ENCODE results near the gene TBC1D9. TPM values are rescaled to one million over a fixed set of nuclear protein-coding genes. Genes with fewer than 3 reads are reported as not detected.
A peak's percentile ranks its signal among the peaks of the same experiment; 100 is the strongest.
"Not testable (repeated sequence)": the region's sequence is repeated elsewhere in the genome, so short reads cannot be mapped to it uniquely, and the experiment has no call there.

Gene TBC1D9
- 38.5 TPM for total RNA-seq (ENCODE audit: insufficient read depth, low replicate concordance)

DNA sequence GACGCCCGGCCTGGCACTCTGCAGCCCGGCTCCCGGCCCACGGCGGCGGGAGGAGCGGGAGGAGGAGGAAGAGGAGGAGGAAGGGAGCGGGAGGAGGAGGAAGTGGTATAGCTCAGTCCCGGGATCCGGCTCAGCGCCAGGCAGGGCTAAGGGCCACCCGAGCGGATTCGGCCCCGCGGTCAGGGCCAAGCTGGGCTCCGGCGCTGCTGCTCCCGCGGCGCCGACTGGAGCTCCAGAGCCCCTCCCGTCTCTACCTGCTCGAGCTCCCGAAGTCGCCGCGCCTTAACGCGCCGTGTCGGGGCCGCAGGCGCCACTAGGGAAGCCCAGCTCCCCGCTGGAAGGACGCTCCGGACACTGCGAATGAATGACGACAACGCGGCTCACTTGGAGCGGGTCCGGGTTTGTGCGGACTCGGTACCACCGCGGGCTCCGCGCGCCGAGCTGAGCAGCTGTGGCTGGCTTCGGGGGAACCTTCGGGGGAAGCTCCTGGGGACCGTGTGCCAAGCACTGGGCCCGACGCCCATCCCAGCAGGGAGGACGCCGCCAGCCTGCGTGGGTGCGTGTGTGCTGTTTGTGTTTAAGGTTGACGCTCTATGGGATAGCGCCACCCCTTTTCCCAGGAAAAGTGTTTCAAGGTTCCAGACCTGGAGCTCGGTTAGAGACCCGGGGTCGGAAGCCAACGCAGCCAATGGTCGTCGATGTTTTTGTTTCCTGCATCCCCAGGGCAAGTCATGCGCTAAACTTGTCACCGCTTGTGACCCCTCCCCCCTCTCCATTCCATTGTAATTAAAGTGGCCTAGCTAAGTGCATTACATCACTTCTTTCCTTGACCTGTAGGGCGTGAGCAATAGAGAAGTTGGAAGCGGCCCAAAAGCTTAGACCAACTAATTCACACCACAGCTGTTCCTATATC lies at the start of gene TBC1D9:
TSS of gene TBC1D9 (minus strand) at position 67 of the 913 bp plus-strand sequence. CDS start 340 bp downstream, outside the sequence.
- DNase-seq (ENCODE audit: low spot score) = peak; percentile 87

DNA sequence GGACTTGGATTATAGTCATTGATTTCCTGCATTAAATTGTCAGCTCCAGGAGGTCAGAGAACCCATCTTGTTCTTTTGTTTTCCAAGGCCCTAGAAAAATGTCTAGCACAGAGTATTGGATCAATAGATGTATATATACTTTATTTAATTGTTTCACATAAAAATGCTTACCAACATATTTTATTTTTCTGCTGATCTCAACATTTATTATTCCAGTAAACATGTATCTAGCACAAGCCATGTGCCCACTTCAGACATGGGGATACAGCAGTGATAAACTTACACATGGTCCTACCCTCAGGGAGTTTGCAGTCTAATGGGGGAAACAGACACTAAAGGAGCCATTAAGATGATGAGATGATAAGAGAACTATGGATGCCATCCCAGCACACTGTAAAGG lies 49.1 kb upstream of the TBC1D9 start:
- no peak for DNase-seq (ENCODE audit: low spot score)

DNA sequence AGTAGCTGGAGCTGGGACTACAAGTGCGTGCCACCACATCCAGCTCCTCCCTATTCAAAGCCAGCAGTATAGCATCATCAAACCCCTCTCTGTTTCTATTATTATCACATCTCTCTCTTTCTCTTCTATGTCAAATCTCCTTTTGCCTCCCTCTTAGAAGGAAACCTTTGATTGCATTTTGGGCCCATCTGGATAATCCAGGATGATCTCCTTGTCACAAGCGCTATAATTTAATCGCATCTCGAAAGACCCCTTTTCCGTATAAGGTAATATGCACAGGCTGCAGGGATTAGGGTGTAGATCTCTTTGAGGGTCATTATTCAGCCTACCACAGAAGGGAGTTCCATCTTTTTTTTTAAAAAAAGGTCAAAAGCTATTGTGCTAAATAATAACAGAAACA lies 46.4 kb upstream of the TBC1D9 start:
- DNase-seq (ENCODE audit: low spot score) = no peak

DNA sequence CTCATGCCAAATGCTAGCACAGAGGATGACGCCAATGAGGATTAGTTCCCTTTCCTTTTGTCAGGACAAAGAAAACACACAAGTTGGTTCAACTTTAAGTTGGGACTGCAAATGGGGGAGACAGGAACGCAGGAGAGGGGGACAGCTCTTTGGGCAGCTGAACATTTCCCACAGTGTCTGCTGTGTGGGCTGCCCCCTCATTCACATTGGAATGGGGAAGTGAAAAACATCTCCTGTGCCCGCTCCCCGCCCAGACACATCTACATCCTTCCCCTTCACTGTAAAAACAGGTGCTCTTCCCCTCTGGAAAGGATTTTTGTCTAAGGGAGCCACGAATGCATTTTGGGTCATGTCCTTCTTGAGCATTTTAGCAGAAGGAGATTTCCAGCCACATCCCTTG lies 44.5 kb upstream of the TBC1D9 start:
- no peak for DNase-seq (ENCODE audit: low spot score)

DNA sequence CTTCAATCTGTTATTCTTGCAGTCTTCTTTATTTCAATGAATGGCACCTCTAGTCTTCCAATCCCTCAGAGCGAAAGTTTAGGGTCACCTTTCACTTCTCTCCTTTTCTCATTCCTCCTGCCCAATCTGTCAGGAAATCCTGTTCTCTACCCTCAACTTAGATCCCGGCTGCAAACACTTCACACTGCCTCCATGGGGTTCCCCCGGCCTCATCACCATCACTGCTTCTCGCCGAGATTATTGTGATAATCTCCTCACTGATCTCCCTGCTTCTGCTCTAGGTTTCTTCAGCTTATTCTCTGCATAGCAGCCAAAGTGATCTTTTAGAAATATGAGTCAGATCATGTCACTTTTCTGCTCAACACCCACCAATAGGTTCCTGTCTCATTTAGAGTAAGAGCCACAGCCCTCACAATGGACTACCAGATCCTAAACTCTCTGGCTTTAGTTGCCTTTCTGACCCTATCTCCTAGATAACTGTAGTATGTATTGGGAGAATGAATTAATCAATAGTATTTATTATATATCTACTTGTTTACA lies 43.6 kb upstream of the TBC1D9 start:
- no peak for DNase-seq (ENCODE audit: low spot score)

DNA sequence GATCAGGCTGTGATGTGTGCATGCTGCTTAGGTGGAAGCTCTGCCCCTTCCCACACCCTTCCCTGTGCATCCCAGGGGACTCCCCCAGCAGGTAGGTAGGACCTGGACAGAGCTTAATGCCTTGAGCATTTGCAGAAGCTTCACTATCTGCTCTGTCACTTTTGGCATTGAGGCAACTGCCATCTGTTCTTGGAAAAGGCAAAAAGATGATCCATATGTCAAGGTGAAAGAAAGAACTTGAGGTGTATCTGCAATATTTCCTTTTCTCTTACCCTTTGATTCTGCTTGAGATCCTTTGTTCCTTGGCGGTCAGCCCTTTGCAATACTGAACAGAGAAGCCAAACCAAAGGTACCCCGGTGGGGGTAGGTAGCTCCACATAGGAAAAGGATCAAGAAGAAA lies 37.1 kb upstream of the TBC1D9 start:
- no peak for DNase-seq (ENCODE audit: low spot score)

DNA sequence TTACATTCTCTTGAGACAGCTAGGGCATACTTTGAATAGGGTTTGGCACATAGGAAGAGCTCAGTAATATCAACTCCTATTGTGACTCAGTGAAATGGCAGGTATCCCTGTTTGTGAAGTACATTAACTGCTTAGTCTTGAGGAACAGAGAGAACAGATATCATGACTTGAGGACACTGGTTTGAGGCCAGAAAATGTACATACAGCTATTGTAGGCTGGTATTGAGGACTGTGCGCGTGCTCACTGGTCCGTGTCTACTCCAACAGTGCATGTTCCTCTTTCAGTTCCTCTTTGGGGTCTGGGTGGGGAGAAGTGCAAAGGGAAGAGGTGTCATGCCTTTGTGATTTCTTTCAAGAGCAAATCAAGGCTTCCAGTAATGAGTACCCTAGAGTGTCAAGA lies 34.6 kb upstream of the TBC1D9 start:
- DNase-seq (ENCODE audit: low spot score) = peak; percentile 59

DNA sequence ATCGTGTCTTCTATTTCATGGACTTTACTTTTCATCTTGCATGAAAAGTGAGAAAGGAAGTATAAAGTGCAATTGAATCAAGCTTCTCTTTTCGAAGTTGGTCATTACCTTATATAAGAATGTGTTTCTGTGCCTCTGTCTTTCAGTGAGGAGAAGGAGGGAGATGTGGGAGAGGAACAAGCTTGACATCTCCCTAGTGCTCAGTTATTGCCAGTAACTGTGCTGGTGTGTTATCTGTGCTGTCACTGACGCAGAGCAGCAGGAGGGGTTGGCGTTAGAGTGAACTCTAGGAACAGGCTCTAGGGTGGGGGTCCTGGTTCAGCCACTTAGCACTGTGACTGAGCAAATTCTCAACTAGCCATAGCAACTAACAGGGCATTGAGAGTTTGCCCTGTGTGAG lies 34.0 kb upstream of the TBC1D9 start:
- no peak for DNase-seq (ENCODE audit: low spot score)

DNA sequence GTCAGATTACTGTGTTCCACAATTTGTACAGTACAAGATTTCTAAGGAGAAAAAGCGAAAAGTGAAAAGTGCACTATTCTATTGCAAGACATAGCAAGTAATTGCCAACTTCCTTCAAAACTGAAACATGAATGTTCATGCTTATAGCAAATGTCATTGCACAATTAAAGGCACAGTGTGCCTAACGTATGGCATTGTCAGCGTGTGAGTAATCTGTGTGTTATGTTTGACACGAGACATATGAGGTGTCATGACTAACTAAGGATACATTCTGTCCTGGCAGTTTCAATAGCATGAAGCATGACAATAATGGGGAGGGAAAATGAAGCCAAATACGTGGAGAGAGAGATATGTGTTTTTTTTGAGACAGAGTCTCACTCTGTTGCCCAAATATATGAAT lies 33.6 kb upstream of the TBC1D9 start:
- no peak for DNase-seq (ENCODE audit: low spot score)

DNA sequence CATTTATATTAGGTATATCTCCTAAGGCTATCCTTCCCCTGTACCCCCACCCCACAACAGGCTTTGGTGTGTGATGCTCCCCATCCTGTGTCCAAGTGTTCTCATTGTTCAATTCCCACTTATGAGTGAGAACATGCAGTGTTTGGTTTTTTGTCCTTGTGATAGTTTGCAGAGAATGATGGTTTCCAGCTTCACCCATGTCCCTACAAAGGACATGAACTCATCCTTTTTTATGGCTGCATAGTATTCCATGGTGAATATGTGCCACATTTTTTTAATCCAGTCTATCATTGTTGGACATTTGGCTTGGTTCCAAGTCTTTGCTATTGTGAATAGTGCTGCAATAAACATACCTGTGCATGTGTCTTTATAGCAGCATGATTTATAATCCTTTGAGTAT lies 26.6 kb upstream of the TBC1D9 start:
- DNase-seq (ENCODE audit: low spot score) = not testable (repeated sequence)

DNA sequence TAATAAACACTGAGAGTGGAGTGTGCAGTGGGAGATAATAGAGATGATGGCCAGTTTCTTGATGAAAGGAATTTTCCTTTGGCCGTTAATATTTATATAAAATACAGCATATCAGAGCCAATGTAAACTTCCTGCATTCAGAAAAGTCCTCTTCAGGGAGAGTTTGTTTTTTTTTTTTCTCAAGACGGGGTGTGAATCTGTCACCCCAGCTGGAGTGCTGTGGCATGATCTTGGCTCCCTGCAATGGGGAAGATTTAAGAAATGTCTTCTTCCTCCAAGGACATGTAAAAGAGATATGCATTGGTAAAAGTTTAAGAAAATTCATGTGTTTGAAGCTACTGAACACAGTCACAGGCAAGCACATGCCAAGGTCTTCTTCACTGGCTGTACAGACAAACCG lies 25.4 kb upstream of the TBC1D9 start:
- no peak for DNase-seq (ENCODE audit: low spot score)

DNA sequence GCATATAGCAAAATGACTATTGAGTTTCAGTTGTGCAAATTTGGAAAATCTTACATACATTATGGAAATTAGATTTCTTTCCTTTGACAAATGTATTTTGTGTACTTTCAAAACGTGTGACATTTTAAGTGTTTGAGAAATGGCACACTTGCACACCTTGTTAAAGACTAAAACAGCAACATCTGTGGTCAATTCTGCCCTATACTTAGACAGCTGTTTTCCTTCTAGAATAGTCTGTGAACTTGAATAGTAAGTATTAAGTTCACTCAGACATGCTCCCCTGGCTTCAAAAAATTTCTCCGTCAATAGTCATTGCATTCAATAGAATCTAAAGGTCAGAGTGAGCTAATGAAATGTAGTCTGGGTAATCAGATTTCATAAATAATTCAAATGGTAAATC lies 21.7 kb upstream of the TBC1D9 start:
- DNase-seq (ENCODE audit: low spot score) = no peak

DNA sequence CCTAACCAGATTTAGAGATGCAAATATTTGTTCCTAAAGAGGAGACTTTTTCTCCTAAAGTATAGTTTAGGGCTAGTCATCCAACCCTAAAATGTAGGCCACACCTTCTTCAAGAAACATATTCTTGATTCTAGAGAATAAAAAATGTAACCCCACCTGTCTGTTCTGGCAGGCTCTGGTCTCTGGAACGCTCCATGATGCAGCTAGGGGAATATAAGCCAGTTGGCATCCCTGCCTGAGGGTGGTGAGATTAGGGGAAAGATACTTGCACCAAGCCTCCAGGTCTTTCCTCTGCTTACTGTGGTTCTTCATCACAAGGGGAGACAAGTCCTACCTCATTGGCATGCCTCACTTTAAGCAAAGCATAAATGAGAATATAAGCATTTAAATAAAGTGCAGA lies 21.2 kb upstream of the TBC1D9 start:
- DNase-seq (ENCODE audit: low spot score) = no peak

DNA sequence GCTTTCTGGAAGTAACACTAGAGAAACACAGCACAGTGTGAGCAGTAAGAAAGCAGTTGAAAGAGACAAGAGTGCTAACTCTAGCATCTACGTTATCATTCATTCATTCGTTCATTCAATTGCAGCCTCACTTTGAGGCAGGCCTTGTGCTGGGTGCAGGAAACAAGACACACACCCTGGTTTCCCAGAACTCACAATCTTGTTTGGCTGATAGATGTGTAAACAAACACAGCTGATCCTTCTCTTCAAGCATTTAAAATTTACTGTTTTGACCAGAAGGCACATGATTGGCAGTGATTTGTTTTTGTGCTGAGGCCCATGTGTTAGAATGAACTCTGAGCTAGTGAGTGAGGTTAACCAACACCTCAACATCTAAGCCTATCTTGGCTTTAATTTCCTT lies 20.4 kb upstream of the TBC1D9 start:
- DNase-seq (ENCODE audit: low spot score) = no peak

DNA sequence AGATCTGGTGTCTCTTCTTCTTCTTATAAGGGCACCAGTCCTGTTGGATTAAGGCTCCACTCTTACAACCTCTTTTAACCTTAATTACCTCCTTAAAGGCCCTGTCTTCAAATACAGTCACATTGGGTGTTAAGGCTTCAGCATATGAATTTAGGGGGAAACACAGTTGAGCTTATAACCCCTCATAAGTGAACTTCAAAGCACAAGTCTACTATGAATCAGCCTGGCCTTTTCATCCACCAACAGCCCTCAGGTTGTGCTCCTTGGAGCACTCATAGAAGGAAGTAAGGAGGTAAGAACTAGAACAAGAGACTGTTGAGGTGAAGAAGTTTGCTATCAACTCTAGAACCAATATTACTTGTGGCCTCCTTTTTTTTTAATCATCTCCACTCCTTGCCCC lies 18.8 kb upstream of the TBC1D9 start:
- no peak for DNase-seq (ENCODE audit: low spot score)

DNA sequence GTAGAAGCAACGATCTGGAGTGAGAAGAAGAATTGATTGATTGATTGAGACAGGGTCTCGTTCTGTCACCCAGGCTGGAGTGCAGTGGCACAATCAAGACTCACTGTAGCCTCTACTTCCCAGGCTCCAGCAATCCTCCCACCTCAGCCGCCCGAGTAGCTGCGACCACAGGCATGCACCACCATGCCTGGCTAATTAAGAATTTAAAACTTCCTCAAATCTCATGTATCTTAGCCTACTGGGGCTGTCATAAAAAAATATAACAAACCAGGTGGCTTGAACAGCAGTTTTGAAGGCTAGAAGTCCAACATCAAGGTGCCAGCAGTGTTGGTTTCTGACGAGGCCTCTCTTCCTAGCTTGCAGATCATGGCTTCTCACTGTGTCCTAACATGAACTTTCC lies 18.3 kb upstream of the TBC1D9 start:
- DNase-seq (ENCODE audit: low spot score) = no peak

DNA sequence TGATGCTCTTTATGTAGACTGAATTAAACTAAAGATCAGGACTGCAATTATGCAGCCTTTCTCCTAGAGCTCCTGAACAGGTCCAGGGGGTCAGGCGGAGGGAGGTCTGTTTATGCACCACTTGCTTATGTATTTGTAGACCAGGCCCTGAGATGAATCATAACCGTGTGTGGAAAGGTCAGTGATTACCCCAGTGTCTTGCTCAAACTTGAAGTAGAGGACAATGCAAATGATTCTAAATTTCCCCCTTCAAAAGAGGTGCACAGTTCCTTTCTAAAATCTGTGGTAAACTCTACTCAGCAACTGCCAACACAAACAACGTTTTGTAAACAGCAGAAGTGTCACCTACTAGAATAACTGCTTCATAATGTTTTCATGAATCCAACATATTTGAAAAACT lies 13.0 kb upstream of the TBC1D9 start:
- no peak for DNase-seq (ENCODE audit: low spot score)

DNA sequence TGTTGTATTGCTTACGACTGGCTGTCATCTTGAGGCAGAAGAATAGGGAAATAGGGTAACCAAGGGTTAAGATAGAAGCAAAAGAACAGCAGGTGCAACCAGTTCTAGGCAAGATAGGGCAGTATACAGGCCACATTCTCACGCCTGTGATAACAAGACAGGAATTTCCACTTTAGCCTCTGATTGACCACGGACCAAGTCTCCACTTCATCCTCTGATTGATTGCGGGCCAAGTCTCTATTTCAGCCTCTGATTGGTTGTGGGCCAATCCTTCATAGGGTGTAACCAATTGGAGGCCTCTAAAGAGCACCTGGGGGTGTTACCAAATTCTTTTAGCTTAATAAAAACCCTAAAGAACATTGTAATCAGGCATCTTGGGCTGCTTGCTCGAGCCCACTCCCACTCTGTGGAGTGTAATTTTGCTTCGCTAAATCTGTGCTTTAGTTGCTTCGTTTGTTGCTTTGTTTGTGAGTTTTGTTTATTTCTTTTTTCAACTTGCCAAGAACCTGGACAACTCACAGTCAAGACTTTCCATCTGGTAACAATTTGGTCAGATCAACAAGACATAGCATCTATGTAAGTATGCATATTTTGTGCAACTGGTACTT lies 8.7 kb upstream of the TBC1D9 start:
- no peak for DNase-seq (ENCODE audit: low spot score)

DNA sequence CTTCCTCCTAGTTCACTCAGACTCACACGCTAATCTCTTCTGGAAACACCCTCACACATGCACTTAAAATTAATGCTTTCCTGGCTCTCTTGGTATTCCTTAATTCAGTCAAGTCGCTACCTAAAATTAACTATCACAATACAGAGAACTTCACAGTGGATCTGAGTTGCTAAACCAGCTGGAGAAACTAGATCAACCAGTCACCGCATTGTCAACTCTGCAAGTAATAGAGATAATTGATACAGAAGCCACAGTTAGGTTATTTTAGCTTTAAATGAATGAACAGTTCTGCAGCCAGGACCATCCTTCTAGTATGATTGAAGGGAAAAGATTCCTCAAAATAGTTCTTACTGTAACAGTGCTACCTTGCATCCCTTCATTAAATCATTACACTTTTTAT lies 6.0 kb upstream of the TBC1D9 start:
- DNase-seq (ENCODE audit: low spot score) = no peak

DNA sequence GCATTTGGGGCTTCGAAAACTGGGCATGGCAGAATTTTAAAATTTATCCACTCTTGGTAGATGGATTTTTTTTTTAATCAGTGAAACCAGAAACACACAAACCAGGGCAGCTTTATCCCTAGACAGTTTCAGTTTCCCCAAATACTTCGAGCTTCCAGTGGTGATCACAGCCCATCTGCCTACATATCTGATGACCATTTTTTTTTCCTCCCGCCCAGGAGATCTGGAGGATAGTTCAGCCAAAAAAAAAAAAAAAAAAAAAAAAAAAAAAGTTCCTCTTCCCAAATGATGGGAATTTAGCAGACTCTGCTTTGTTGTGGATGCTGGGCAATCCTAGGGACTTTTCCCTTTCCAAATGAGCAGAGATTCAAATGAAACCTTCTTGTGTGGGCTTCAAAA lies 1.0 kb upstream of the TBC1D9 start:
- no peak for DNase-seq (ENCODE audit: low spot score)

DNA sequence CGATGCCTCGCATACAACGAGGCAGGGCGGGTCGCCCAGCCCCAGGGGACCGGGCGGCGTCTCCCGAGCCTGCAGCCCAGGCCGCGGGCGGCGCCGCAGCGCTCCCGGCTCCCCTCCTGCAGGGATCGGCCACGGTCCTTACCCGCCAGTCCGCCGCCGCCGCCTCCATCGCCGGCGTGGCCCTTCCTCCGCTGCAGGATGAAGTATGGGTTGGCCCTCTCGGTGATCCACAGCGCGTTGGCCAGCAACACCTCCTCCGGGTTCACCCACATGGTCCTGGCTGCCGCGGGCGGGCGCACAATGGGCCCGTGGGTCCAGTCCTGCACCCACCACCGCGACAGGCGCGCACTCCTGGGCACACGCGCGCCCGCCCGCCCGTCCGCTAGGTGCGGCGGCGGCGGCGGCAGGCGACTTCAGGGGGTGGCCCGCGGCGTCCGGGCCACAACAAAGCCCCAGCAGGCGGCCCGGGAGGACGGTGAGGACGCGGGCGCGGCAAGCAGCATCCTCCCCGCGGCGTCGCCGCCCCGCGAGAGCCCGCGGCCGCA lies 339 bp downstream of the TBC1D9 start:
- DNase-seq (ENCODE audit: low spot score) = peak; percentile 67

DNA sequence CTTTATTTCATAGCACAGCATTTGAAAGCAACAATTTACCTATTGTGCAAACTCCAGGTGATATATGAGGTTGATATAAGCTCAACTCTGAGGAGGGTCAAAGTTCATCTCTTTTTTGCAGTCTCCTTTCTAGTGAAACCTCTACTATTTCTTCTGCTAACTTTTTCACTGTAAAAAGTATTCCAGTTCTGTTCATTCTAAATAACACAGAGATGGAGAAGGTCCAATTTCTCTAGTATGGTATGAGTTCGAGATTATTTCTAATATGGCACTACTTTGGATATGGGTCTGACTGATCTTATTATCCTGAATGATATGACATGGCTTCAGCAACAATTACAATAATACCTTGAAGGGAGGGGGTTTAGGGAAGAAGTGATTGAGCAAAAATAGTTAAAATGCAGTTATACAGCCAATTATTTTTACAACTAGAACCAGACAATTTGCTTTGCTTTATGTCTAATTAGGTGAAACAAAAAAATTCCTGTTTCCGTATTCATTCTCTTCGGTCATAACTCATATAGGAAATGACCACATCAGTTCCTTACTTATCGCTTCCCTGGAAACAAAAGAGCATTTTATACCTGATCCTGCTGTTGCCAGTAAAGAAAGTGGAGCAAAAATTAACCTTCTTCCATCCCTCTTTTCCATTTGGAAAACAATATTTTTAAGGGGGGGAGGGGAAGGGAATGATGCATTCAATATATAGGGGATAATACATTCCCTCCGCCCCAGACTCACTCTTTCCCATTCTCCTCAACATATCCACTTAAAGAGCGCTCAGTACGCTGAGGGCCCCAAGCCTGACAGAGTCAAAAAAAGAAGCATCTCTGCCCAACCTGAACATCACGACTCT lies 1.0 kb downstream of the TBC1D9 start:
- peak; percentile 8 for DNase-seq (ENCODE audit: low spot score)
